ENCODE results near the gene OSBP.
"Not testable (repeated sequence)": the region's sequence is repeated elsewhere in the genome, so short reads cannot be mapped to it uniquely, and the experiment has no call there.

OSBP gene

GRCh38 chr11:59553323-59553722 is 62.3 kb downstream of the OSBP start:
- no peak for DNase-seq

- no peak for DNase-seq
These were observed 62.7 kb downstream of the OSBP start for GRCh38 chr11:59552844-59553243.

DNA sequence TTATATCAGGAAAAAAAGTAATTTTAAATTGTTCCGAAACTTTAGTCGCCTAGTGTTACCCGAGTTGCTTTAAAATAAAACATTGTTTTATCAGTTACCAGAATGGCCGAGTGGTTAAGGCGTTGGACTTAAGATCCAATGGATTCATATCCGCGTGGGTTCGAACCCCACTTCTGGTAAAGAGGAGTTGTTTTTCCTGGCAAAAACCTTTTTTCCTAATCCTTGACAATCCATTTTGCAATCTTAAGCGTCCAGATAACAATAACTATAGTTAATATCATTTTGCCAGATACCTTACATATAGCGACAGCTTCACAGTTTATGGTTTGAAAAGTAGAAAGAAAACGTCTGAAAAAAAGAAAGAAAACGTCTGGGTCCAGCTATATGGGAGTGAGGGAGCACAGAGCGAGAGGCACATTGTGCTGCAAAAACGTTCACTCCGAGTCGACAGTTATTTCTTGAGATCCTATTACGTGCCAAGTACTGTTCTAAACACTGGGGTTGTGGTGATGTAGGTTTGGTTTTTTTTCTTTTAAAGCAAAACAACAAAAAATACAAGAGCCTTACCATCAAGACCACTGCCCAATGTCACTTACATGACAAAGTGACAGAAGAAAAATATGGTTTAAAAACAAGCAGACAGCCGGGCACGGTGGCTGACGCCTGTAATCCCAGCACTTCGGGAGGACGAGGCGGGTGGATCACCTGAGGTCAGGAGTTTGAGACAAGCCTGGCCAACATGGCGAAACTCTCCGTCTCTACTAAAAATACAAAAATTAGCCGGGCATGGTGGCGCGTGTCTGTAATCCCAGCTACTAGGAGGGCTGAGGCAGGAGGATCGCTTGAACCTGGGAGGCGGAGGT is 63.7 kb downstream of the OSBP start:
- DNase-seq = peak in 1 of 14 donors; percentile 51

- DNase-seq = peak; percentile 12 to 81 (median 70)
These were observed 64.5 kb downstream of the OSBP start for GRCh38 chr11:59550842-59551658.

- DNase-seq = peak in 13 of 14 donors; percentile 24 to 92 (median 61)
These were observed 65.2 kb downstream of the OSBP start for GRCh38 chr11:59550368-59550841.

GRCh38 chr11:59548309-59548656 is 67.3 kb downstream of the OSBP start:
- DNase-seq = no peak

- DNase-seq = not testable (repeated sequence)
These were observed 67.8 kb downstream of the OSBP start for GRCh38 chr11:59547605-59548308.

- no peak for DNase-seq
These were observed 70.2 kb downstream of the OSBP start for GRCh38 chr11:59545179-59546020.

- DNase-seq = no peak
These were observed 70.8 kb downstream of the OSBP start for GRCh38 chr11:59544869-59545178.

DNA sequence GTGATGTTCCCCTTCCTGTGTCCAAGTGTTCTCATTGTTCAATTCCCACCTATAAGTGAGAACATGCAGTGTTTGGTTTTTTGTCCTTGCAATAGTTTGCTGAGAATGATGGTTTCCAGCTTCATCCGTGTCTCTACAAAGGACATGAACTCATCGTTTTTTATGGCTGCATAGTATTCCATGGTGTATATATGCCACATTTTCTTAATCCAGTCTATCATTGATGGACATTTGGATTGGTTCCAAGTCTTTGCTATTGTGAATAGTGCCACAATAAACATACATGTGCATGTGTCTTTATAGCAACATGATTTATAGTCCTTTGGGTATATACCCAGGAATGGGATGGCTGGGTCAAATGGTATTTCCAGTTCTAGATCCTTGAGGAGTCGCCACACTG is 71.9 kb downstream of the OSBP start:
- DNase-seq = not testable (repeated sequence)

DNA sequence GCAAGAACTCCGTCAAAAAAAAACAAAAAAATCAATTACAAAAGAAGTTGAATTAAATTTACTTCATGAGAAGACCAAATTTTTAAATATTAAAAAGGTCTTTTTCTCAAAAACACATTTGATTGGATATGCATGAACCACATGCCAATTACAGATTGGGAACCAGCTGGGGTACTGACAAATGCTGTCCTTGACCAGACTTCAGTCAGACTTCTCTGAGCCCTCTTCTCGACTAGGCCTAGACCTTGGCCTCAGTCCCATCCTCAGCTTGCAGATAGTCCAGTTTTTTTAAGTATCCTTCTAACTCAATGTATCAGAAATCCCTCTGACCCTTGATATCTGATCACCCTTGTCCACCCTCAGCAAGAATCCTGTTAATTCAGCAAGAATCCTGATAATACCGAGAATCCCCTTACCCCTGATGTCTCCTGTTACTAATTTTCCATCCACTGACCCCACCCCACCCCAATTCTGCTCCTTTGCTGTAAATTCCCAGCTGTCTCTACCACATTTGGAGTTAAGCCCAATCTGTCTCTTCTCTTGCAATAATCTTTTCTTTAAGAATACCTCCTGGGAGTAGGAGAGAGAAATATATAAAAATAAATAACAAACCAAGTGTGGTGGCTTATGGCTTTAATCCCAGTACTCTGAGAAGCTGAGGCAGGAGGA is 73.3 kb downstream of the OSBP start:
- no peak for DNase-seq

- DNase-seq = no peak
These were observed 80.9 kb downstream of the OSBP start for GRCh38 chr11:59534676-59535075.

- DNase-seq = no peak
These were observed 83.0 kb downstream of the OSBP start for GRCh38 chr11:59532620-59533019.

DNA sequence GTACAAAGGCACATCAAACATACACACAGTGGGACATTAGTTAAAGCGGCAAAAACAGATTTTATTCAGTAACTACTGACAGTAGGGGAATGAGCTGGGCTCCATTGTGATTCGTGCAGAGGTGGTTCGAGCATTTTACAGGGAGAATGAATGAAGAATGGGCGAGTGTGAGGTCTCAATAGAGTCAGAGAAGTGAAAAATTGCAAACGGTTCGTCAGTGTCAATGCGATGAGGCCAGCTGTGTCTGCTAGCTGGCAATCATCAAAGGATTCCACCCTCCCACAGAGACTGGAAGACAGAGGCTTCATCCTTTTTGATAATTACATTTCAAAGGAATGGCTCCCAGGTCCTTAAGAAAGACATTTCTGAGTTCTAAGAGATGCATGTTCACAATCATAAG is 86.9 kb downstream of the OSBP start:
- no peak for DNase-seq
